ENCODE results near the gene DMAC1. TPM values are rescaled to one million over a fixed set of nuclear protein-coding genes. Genes with fewer than 3 reads are reported as not detected.

Gene DMAC1
- total RNA-seq, 1 experiment from 2014 or later = 43.3 TPM

DNA sequence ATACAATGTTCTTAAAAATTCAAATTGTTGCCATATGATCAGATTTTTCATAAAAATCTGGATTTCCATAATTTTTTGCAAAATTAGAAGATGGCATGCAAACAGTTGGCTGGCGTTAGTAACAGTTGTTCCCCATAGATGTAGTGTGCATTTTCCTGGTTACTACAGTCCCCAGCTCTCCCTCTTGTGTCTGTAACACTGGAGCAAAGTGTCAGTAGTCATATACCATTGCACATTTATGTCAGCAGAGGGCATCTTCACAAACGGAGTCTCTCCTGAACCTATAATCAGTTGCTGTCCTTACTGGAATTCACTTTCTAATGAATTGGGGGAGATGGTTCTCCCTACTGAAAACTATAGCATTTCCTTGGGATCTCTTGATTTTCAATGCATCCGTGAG, 44.7 kb upstream of the DMAC1 start:
- H3K4me1 ChIP-seq (replicated peaks; ENCODE audit: insufficient read depth) = no peaks in the 10 kb centered on the region
- no peaks in the 10 kb centered on the region; the same call in 1 of the 2 replicates for H3K27me3 ChIP-seq (ENCODE audit: insufficient read depth, low read depth)
- TF ChIP-seq EZH2 (IDR thresholded peaks at IDR 0.05; ENCODE audit: low read depth) = no peak
- TF ChIP-seq, protein P1, sequence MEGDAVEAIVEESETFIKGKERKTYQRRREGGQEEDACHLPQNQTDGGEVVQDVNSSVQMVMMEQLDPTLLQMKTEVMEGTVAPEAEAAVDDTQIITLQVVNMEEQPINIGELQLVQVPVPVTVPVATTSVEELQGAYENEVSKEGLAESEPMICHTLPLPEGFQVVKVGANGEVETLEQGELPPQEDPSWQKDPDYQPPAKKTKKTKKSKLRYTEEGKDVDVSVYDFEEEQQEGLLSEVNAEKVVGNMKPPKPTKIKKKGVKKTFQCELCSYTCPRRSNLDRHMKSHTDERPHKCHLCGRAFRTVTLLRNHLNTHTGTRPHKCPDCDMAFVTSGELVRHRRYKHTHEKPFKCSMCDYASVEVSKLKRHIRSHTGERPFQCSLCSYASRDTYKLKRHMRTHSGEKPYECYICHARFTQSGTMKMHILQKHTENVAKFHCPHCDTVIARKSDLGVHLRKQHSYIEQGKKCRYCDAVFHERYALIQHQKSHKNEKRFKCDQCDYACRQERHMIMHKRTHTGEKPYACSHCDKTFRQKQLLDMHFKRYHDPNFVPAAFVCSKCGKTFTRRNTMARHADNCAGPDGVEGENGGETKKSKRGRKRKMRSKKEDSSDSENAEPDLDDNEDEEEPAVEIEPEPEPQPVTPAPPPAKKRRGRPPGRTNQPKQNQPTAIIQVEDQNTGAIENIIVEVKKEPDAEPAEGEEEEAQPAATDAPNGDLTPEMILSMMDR (conservative IDR thresholded peaks at IDR 0.05) = peak; percentile 39
- H3K27ac ChIP-seq = no peak overlapping the region
- no peaks in the 10 kb centered on the region for H3K9me2 ChIP-seq (ENCODE audit: insufficient read depth)
- no peaks in the 10 kb centered on the region for H3K36me3 ChIP-seq (ENCODE audit: low read depth)
- H4K20me1 ChIP-seq (ENCODE audit: insufficient read depth) = no peaks in the 10 kb centered on the region
- H2AFZ ChIP-seq = no peak overlapping the region
- no peak for DNase-seq
- H3K79me2 ChIP-seq (ENCODE audit: low read depth) = no peaks in the 10 kb centered on the region
- no peaks in the 10 kb centered on the region for H3K9me3 ChIP-seq (ENCODE audit: insufficient read depth, low read depth)
- POLR2A ChIA-PET (ENCODE audit: unreplicated experiment) = no interaction called here
- CTCF ChIA-PET = no interaction called here
- H3K4me2 ChIP-seq = no peak overlapping the region
- no TSS peak for BruUV-seq (replicated peaks)
- H3F3A ChIP-seq (ENCODE audit: insufficient read depth, low read depth) = no peaks in the 10 kb centered on the region
- intact Hi-C loops (cut with micrococcal nuclease; ENCODE audit: unreplicated experiment) = no loop called here
- H3K4me3 ChIP-seq = no peak overlapping the region

DNA sequence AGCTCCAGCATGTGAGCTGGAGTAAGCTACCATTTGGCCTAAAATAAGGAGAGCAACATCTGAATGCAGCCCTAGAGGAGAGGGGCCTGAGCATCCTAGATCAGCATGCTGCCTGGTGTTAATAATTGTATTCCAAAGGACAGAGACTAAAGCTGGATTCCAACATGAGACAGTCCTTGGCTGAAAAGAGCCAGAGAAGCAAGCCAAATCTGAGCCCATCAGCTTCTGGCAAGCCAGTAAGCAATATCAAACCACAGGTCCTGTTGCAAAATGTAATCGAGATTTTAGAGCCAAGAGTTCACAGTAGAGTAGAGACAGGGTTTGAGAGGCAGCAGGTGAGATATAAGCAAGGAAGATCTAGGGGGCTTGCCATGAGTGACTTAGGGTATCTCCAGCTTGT, 42.3 kb upstream of the DMAC1 start:
- ChIA-PET CTCF (no interaction called here), POLR2A (ENCODE audit: unreplicated experiment) (no interaction called here)
- H3K4me1 ChIP-seq (replicated peaks; ENCODE audit: insufficient read depth) = no peaks in the 10 kb centered on the region
- no peaks in the 10 kb centered on the region for H3K27me3 ChIP-seq (ENCODE audit: insufficient read depth, low read depth)
- H3K27ac ChIP-seq = no peak overlapping the region
- no TSS peak for BruUV-seq (replicated peaks)
- no peak for DNase-seq
- no peaks in the 10 kb centered on the region for H3F3A ChIP-seq (ENCODE audit: insufficient read depth, low read depth)
- no peak overlapping the region for H2AFZ ChIP-seq
- H3K79me2 ChIP-seq (ENCODE audit: low read depth) = no peaks in the 10 kb centered on the region
- no peak for TF ChIP-seq EZH2 (IDR thresholded peaks at IDR 0.05; ENCODE audit: low read depth)
- TF ChIP-seq, protein P1 (conservative IDR thresholded peaks at IDR 0.05) = no peak
- no peaks in the 10 kb centered on the region for H3K36me3 ChIP-seq (ENCODE audit: low read depth)
- no peaks in the 10 kb centered on the region for H3K9me3 ChIP-seq (ENCODE audit: insufficient read depth, low read depth)
- H3K4me2 ChIP-seq = no peak overlapping the region
- no peak overlapping the region for H3K4me3 ChIP-seq
- no peaks in the 10 kb centered on the region for H4K20me1 ChIP-seq (ENCODE audit: insufficient read depth)
- intact Hi-C loops (cut with micrococcal nuclease; ENCODE audit: unreplicated experiment) = no loop called here
- H3K9me2 ChIP-seq (ENCODE audit: insufficient read depth) = no peaks in the 10 kb centered on the region

DNA sequence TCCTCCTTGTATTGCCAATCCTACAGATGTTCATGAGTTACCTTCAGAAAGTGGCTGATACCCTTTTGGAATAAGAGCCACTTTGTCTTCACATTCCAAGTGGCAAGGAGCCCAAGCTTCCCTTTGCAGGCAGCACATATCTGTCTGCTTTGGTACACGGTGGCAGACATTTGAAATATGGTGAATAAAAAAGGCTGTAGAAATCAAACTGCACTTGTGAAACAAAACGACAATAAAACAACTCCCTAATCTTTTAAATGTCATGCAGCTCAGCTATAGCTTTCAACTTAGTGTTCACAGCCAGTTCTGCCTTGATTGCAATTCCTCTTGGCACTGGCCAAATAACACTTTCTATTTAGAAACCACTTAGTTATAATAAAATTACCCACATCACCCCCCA, 35.0 kb upstream of the DMAC1 start:
- POLR2A ChIA-PET (ENCODE audit: unreplicated experiment) = no interaction called here
- intact Hi-C loops (cut with micrococcal nuclease; ENCODE audit: unreplicated experiment) = no loop called here
- no peaks in the 10 kb centered on the region for H4K20me1 ChIP-seq (ENCODE audit: insufficient read depth)
- H3K9me3 ChIP-seq (ENCODE audit: insufficient read depth, low read depth) = no peaks in the 10 kb centered on the region
- H2AFZ ChIP-seq = no peak overlapping the region
- no peak for DNase-seq
- H3F3A ChIP-seq (ENCODE audit: insufficient read depth, low read depth) = no peaks in the 10 kb centered on the region
- no peaks in the 10 kb centered on the region for H3K79me2 ChIP-seq (ENCODE audit: low read depth)
- CTCF ChIA-PET = interaction anchor here (0.7 kb wide), 1 partner anchor 600 kb away, joined by 4 read pairs; no protein-coding TSS in a partner anchor
- no peak for TF ChIP-seq EZH2 (IDR thresholded peaks at IDR 0.05; ENCODE audit: low read depth)
- TF ChIP-seq, protein P1 (conservative IDR thresholded peaks at IDR 0.05) = no peak
- H3K4me1 ChIP-seq (replicated peaks; ENCODE audit: insufficient read depth) = no peaks in the 10 kb centered on the region
- H3K4me3 ChIP-seq = no peak overlapping the region
- BruUV-seq (replicated peaks) = no TSS peak
- no peak overlapping the region for H3K27ac ChIP-seq
- no peak overlapping the region for H3K4me2 ChIP-seq
- no peaks in the 10 kb centered on the region for H3K36me3 ChIP-seq (ENCODE audit: low read depth)
- H3K27me3 ChIP-seq (ENCODE audit: insufficient read depth, low read depth) = no peaks in the 10 kb centered on the region
- H3K9me2 ChIP-seq (ENCODE audit: insufficient read depth) = no peaks in the 10 kb centered on the region
